ENCODE measurements around the gene PHTF2. TPM values are rescaled to one million over a fixed set of nuclear protein-coding genes. Genes with fewer than 3 reads are reported as not detected.

Gene PHTF2
- total RNA-seq, 1 experiment from 2014 or later, result 26.7 TPM

GRCh38 chr7:77866786-77867536, 68.4 kb downstream of the PHTF2 start:
- no TSS peak for BruUV-seq (replicated peaks)
- Histone ChIP-seq H3K27me3 (ENCODE audit: insufficient read depth, low read length) (no peaks in the 10 kb centered on the region), H3K4me1 (ENCODE audit: control insufficient read depth in 1 of 2, insufficient read depth in 2 of 2, low read length in 2 of 2) (no peaks in the 10 kb centered on the region), H3K4me3 (replicated peaks in 1 of 2; ENCODE audit: low read depth in 1 of 2, low read length in 2 of 2) (no peak overlapping the region), H3K9me2 (ENCODE audit: insufficient read depth) (no peaks in the 10 kb centered on the region), H2AFZ (ENCODE audit: low read depth, low read length, poor library complexity, severe bottlenecking) (no peak overlapping the region), H3K27ac (ENCODE audit: low read depth, low read length) (no peak overlapping the region), H4K20me1 (ENCODE audit: insufficient read depth) (no peaks in the 10 kb centered on the region), H3K9me3 (ENCODE audit: control insufficient read depth in 1 of 2, insufficient read depth in 1 of 2, low read depth in 1 of 2, low read length in 2 of 2) (no peaks in the 10 kb centered on the region), H3K9ac (ENCODE audit: low read length) (no peak overlapping the region), H3K4me2 (ENCODE audit: low read length) (no peak overlapping the region), H3K79me2 (ENCODE audit: insufficient read depth, low read length) (no peaks in the 10 kb centered on the region), H3K36me3 (ENCODE audit: control insufficient read depth in 1 of 2, insufficient read depth in 2 of 2, low read length in 2 of 2) (no peaks in the 10 kb centered on the region)
- DNase-seq (ENCODE audit: low read depth, low spot score) (no peak), ATAC-seq (no peak)
- ChIA-PET RAD21 (ENCODE audit: low non-redundant PET in 1 of 2, low total read pairs in 2 of 2, uncharacterized antibody in 2 of 2, unreplicated experiment in 2 of 2) (no interaction called here), CTCF (no interaction called here), POLR2A (no interaction called here)
- no peak for TF ChIP-seq CEBPB (IDR thresholded peaks at IDR 0.05; ENCODE audit: low read depth)
- no peak for TF ChIP-seq SRF (IDR thresholded peaks at IDR 0.05; ENCODE audit: low read depth)
- intact Hi-C loops (cut with micrococcal nuclease), result no loop called here

- DNase-seq (ENCODE audit: low read depth, low spot score) (no peak), ATAC-seq (no peak)
- BruUV-seq (replicated peaks), result no TSS peak
- no peaks in the 10 kb centered on the region for H3K9me2 ChIP-seq (ENCODE audit: insufficient read depth)
- POLR2A ChIA-PET, result no interaction called here
- H3K4me1 ChIP-seq (ENCODE audit: control insufficient read depth in 1 of 2, insufficient read depth in 2 of 2, low read length in 2 of 2), result no peaks in the 10 kb centered on the region
- H3K36me3 ChIP-seq (ENCODE audit: control insufficient read depth in 1 of 2, insufficient read depth in 2 of 2, low read length in 2 of 2), result no peaks in the 10 kb centered on the region
- no peaks in the 10 kb centered on the region for H3K27me3 ChIP-seq (ENCODE audit: insufficient read depth, low read length)
- no peaks in the 10 kb centered on the region for H3K9me3 ChIP-seq (ENCODE audit: control insufficient read depth in 1 of 2, insufficient read depth in 1 of 2, low read depth in 1 of 2, low read length in 2 of 2)
- no peak overlapping the region for H3K4me3 ChIP-seq (replicated peaks in 1 of 2; ENCODE audit: low read depth in 1 of 2, low read length in 2 of 2)
- H3K27ac ChIP-seq (ENCODE audit: low read depth, low read length), result no peak overlapping the region
- RAD21 ChIA-PET (ENCODE audit: low non-redundant PET in 1 of 2, low total read pairs in 2 of 2, uncharacterized antibody in 2 of 2, unreplicated experiment in 2 of 2), result interaction anchor here in 1 of 2 experiments (0.6 kb wide), 1 partner anchor 18 kb away, joined by 3 read pairs; no protein-coding TSS in a partner anchor
- intact Hi-C loops (cut with micrococcal nuclease), result no loop called here
- CTCF ChIA-PET, result no interaction called here
- H3K9ac ChIP-seq (ENCODE audit: low read length), result no peak overlapping the region
- no peak overlapping the region for H3K4me2 ChIP-seq (ENCODE audit: low read length)
- H2AFZ ChIP-seq (ENCODE audit: low read depth, low read length, poor library complexity, severe bottlenecking), result no peak overlapping the region
- no peaks in the 10 kb centered on the region for H3K79me2 ChIP-seq (ENCODE audit: insufficient read depth, low read length)
- no peaks in the 10 kb centered on the region for H4K20me1 ChIP-seq (ENCODE audit: insufficient read depth)
- no peak for TF ChIP-seq ATF3 (IDR thresholded peaks at IDR 0.05)
- TF ChIP-seq TCF7L2 (IDR thresholded peaks at IDR 0.05; ENCODE audit: borderline replicate concordance, extremely low read depth, insufficient read depth, insufficient read length), result no peak
- TF ChIP-seq, protein P1, sequence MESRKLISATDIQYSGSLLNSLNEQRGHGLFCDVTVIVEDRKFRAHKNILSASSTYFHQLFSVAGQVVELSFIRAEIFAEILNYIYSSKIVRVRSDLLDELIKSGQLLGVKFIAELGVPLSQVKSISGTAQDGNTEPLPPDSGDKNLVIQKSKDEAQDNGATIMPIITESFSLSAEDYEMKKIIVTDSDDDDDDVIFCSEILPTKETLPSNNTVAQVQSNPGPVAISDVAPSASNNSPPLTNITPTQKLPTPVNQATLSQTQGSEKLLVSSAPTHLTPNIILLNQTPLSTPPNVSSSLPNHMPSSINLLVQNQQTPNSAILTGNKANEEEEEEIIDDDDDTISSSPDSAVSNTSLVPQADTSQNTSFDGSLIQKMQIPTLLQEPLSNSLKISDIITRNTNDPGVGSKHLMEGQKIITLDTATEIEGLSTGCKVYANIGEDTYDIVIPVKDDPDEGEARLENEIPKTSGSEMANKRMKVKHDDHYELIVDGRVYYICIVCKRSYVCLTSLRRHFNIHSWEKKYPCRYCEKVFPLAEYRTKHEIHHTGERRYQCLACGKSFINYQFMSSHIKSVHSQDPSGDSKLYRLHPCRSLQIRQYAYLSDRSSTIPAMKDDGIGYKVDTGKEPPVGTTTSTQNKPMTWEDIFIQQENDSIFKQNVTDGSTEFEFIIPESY (IDR thresholded peaks at IDR 0.05; ENCODE audit: extremely low read depth, insufficient replicate concordance, low read length), result no peak
- no peak for TF ChIP-seq YY1 (IDR thresholded peaks at IDR 0.05; ENCODE audit: extremely low read depth, insufficient replicate concordance, low read depth, low read length)
- TF ChIP-seq REST (IDR thresholded peaks at IDR 0.05; ENCODE audit: low read depth), result no peak
- TF ChIP-seq ZFX (IDR thresholded peaks at IDR 0.05), result no peak
- no peak for TF ChIP-seq ZNF274 (IDR thresholded peaks at IDR 0.05; ENCODE audit: low read depth, low read length)
- no peak for TF ChIP-seq RAD21 (IDR thresholded peaks at IDR 0.05; ENCODE audit: low read depth)
- no peak for TF ChIP-seq ELF1 (IDR thresholded peaks at IDR 0.05; ENCODE audit: borderline replicate concordance, low read depth)
- no peak for TF ChIP-seq POLR2AphosphoS5 (IDR thresholded peaks at IDR 0.05; ENCODE audit: low read depth, low read length)
Measured at GRCh38 chr7:77867537-77867865, 68.9 kb downstream of the PHTF2 start.

All from HCT116 (cell line).